Stimulated activated CD8-positive, alpha-beta memory T cell treated with anti-CD3 and anti-CD28 coated beads, Interleukin-7, amount 100 ng/mL, for 1 hour (primary cell): Measurements from ENCODE around the gene NFE2L3.
"Not testable (repeated sequence)": the region's sequence is repeated elsewhere in the genome, so short reads cannot be mapped to it uniquely, and the experiment has no call there.

Source experiments
- DNase-seq, 2 donors: peaks; one replicate each; pipeline ENCODE4 v3.0.0-alpha.2; 2020; ENCODE audit warnings: low read depth in 2 of 2

NFE2L3 gene

DNA sequence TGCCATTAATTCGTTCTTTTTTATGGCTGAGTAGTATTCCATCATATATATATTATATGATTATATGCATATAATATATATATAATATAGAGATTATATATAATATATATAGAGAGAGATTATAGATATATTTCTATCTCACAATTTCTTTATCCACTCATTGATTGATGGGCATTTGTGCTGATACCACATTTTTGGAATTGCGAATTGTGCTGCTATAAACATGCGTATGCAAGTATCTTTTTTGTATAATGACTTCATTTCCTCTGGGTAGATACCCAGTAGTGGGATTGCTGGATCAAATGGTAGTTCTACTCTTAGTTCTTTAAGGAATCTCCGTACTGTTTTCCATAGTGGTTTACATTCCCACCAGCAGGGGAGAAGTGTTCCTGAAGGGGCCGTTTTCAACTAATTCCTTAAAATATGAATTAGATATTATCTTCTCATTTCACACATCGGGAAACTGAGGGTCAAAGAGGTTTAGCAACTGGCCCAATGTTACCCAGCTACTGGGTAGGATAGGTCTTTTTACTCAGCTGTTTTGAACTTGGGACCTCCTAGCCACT is 16.5 kb downstream of the NFE2L3 start:
- DNase-seq = no peak

DNA sequence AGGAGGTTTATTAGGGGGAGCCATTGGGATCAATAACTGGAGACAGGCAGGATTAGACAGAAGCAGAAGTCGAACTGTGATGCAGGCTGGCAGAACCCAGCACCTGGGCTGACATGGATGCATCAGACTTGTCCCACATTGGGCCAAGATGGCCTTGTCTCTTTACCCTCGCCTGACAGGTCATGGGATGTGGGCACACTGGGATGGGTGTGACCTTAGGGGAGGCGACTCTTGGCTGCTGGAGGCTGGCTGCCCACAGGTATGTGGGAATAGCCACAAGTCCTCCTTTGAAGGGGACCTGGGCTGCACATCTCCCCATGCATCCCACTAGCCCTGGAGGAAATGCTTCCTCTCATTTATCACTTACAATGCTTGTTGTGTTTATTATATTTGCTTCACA is 17.3 kb downstream of the NFE2L3 start:
- DNase-seq = no peak

DNA sequence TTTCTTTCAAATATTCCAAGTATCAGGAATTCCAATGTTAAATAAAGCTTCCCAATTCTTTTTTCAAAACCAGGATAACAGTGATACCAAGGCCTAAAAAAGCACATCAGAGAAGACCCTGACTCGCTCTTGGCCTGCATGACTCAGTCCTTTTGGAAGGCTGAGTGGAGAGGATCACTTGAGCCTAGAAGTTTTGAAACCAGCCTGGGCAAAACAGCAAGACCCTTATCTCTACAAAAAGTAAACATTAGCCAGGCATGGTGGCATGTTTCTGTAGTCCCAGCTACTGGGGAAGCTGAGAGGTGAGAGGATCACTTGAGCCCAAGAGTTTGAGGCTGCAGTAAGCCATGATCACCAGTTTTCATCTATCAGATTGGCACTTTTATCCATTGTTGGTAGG is 18.7 kb downstream of the NFE2L3 start:
- DNase-seq = no peak

DNA sequence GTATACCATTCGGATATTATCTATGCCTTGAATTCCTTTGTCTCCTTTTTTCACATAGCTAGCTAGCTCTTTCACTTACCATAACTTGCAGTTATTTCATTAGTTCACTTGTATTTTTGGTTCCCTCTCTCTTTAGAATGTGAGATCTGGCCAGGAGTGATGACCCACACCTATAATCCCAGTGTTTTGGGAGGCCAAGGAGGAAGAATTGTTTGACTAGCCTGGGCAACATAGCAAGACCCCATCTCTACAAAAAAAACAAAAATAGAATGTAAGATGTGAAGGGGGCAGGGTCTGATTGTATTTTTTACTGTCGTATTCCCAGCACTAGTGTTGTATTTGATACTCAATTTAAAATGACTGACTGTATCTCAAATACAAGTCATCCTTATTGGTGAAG is 19.6 kb downstream of the NFE2L3 start:
- no peak for DNase-seq

DNA sequence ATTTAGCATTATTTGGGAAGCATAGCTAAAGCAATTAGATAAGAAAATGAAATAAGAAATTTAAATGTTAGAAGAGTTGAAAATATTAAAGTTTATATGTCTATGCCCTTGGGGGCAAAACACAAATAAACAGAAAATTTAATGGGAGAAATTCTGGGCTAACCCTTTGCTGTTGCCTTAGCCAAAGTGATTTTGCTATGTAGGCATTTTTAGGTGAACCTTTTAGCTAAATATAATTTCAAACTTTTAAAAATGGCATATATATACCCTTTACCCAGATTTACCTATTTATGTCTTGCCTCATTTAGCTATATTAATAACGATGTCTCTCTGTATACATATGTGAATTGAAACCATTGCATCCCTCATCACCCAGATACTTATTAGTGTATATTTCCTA is 20.1 kb downstream of the NFE2L3 start:
- no peak for DNase-seq

DNA sequence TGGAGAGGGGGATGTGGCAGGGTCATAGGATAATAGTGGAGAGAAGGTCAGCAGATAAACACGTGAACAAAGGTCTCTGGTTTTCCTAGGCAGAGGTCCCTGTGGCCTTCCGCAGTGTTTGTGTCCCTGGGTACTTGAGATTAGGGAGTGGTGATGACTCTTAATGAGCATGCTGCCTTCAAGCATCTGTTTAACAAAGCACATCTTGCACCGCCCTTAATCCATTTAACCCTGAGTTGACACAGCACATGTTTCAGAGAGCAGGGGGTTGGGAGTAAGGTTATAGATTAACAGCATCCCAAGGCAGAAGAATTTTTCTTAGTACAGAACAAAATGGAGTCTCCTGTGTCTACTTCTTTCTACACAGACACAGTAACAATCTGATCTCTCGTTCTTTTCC is 23.9 kb downstream of the NFE2L3 start:
- DNase-seq = not testable (repeated sequence)

DNA sequence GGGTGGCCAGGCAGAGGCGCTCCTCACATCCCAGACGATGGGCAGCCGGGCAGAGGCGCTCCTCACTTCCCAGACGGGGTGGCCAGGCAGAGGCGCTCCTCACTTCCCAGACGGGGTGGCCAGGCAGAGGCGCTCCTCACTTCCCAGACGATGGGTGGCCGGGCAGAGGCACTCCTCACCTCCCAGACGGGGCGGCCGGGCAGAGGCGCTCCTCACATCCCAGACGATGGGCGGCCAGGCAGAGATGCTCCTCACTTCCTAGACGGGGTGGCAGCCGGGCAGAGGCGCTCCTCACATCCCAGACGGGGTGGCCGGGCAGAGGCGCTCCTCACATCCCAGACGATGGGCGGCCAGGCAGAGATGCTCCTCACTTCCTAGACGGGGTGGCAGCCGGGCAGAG is 24.7 kb downstream of the NFE2L3 start:
- not testable (repeated sequence) for DNase-seq

DNA sequence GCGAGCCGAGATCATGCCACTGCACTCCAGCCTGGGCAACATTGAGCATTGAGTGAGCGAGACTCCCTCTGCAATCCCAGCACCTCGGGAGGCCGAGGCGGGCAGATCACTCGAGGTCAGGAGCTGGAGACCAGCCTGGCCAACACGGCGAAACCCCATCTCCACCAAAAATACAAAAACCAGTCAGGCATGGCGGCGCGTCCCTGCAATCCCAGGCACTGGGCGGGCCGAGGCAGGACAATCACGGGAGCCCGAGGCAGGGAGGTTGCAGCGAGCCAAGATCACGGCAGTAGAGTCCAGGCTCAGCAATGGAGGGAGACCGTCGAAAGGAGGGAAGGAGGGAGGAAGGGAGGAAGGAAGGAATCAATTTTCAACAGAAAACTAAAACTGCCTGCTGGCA is 25.3 kb downstream of the NFE2L3 start:
- DNase-seq = not testable (repeated sequence)

DNA sequence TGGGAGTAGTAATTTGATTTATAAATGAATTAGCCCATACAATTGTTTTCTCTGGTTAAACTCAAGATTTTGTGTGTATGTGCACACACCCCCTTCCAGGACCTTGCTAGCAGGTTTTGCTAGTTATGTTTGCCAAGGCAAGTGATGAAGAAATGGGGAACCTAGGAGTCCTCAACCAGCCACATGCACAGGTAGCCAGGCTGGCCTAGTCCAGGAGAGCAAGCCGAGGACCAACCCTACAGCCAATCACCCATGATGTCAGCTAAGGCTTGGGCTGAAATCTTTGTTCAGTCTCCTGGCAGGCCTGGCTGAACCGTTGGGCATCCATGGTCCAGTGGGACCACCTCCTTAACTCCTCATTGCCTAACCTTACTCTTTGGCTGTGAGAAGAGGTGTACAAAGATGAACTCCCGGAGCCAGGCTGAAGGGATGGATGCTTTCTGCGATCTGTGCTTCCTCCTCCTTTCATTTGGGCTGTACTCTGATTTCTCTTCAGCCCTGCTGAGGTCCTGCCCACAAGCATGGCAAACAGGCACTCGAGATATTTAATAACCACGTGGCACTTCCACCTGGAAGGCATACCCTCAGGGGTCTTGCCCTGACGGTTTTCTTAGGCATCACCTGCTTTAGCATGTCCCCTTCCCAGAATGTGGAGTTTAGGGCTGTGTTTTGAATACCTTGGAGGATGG is 26.4 kb downstream of the NFE2L3 start:
- no peak for DNase-seq

DNA sequence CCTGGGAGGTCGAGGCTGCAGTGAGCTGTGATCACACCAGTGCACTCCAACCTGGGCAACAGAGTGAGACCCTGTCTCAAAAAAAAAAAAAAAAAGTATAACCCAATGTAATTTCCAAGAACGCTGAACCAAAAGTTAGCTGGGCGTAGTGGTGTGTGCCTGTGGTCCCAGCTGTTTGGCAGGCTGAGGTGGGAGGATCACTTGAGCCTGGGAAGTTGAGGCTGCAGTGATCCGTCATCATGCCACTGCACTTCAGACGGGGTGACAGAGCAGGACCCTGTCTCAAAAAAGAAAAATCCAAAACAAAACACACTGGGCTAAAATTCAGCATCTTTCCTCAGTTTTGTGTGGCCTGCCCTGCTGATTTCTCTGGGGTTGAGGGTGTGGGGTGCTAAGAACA is 27.4 kb downstream of the NFE2L3 start:
- no peak for DNase-seq

DNA sequence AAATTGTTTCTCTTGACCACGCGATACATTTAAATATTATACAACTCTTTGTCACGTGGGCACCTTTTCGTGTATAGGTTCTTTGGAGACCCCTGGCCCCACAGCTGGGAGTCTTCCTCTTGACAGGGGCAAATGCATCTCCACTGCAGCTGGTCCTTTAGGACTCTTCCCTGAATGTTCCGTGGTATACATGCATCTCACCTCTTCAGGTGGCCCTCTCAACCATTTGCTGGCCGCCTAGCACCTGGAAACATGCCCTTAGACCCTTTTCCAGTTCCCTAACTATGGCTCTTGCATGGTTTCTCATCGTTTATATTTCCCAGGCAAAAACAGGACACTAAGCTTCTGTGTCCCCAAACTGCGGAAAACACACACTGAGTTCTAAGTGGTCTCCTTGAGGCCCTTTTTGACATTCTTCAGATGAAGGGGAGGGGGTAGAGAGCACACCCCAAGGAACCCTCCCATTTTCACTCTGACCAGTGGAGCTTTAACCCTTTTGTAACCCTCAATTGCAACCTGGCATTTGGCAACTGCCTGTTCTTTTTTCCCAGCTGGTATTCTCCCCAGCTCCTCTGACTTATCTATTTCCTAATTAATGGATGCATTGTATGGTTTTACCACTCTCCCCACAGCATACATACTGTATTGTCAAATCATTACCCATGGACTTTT is 28.0 kb downstream of the NFE2L3 start:
- DNase-seq = no peak

DNA sequence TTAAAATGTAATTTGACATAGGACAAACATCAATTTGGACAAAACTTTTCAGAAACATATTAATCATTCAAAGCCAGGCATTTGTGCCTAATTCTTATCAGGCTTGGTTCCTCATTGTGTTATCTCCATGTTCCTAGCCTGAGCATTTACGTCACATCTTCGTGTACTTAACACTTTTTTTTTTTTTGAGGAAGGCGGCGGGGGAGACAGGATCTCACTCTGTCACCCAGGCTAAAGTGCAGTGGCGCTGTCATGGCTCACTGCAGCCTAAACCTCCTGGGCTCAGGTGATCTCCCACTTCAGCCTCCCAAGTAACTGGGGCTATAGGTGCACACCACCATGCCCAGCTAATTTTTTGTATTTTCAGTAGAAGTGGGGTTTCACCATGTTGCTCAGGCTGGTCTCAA is 28.8 kb downstream of the NFE2L3 start:
- DNase-seq = no peak

DNA sequence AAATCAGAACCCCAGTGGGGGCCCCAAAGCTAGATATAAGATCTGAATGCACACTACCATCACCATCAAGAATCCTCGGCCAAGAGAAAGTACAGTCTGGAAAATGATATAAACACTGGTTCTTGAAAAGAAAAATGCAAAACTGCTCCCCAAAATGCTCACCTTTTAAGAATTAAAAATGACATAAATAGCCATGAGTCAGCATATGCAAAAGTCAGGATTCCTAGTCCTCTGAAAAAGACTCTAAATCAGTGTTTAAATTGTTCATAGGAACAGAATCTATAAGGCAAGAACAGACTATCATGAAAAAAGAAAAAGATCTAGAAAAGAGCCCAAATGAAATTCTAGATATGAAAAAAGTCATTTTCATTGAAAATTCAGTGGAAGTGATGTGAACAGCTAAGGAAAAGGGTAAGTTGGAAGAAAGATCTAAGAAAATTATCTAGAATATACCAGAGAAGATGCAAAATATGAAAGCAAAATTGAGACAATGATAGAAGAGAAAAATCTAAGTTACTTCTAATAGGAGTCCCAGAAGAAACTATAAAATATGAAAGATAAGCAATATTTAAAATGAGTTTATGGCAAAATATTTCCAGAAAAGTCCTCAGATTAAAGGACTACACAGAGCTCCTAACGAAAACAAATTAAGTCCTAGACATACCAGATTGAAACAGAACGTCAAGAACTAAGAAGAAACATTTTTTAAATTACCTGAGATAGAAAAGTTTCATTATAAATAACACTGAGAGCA is 29.7 kb downstream of the NFE2L3 start:
- no peak for DNase-seq

DNA sequence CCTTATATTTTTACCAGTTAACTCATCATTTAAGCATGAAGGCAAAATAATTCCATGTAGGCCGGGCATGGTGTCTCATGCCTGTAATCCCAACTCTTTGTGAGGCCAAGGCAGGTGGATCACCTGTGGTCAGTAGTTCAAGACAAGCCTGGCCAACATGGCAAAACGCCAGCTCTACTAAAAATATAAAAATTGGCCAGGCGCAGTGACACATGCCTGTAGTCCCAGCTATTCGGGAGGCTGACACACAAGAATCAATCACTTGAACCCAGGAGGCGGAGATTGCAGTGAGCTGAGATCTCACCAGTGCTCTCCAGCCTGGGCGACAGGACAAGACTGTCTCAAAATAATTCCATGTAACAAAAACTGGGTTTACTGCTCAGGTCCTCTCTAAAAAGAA is 30.3 kb downstream of the NFE2L3 start:
- DNase-seq = no peak

DNA sequence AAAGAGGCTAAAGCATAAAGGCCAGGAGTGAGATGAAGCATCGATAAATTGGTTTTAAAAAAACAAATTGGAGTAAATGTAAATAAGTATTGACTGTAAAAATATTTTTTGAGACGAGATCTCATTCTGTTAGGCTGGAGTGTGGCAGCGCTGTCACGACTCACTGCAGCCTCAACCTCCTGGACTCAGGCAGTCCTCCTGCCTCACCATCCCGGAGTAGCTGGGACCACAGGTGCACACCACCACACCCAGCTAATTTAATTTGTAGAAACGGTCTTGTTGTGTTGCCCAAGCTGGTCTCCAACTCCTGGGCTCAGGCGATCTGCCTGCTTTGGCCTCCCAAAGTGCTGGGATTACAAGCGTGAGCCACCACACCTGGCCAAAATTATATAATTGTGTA is 30.7 kb downstream of the NFE2L3 start:
- no peak for DNase-seq

DNA sequence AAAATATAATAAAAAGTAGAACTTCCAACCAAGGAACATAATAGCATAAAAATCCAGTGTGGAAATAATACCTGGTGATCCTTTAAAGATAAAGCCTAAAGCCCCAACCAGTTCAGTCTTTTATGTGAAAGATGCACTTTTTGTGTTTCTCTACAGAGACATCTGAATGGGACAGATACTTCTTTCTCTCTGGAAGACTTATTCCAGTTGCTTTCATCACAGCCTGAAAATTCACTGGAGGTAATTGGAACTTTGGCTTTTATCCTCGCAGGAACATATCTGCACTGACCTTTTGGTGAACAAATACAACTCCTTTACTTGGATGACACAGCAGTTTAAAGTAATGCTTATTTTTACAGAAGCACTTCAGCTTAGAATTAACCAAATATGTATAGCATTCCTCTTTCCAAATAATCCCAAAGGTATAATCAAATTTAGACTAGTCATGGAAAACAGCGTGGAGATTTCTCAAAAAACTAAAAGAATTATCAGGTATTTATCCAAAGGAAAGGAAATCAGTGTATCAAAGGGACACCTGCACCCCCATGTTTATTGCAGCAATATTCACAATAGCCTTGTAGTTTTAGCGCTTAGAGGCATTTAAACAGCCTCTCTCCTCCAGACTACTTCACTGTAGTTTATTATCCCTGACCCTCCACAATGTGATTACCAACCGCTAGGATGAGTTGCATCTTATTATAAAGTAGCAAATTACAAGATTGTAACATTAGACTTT is 31.7 kb downstream of the NFE2L3 start:
- no peak for DNase-seq

DNA sequence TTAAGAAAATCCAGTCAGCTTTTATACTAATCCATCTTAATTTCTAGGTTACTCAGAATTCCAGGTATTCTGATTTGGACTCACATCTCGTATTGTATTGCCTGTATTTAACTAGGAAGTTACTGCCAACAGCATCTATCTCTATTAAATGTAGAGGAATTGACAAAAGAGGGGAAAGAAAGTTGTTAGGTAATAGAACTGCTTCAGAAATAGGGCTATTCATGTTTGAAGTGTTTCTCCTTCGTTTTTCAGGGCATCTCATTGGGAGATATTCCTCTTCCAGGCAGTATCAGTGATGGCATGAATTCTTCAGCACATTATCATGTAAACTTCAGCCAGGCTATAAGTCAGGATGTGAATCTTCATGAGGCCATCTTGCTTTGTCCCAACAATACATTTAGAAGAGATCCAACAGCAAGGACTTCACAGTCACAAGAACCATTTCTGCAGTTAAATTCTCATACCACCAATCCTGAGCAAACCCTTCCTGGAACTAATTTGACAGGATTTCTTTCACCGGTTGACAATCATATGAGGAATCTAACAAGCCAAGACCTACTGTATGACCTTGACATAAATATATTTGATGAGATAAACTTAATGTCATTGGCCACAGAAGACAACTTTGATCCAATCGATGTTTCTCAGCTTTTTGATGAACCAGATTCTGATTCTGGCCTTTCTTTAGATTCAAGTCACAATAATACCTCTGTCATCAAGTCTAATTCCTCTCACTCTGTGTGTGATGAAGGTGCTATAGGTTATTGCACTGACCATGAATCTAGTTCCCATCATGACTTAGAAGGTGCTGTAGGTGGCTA is 32.5 kb downstream of the NFE2L3 start:
- not testable (repeated sequence) for DNase-seq

DNA sequence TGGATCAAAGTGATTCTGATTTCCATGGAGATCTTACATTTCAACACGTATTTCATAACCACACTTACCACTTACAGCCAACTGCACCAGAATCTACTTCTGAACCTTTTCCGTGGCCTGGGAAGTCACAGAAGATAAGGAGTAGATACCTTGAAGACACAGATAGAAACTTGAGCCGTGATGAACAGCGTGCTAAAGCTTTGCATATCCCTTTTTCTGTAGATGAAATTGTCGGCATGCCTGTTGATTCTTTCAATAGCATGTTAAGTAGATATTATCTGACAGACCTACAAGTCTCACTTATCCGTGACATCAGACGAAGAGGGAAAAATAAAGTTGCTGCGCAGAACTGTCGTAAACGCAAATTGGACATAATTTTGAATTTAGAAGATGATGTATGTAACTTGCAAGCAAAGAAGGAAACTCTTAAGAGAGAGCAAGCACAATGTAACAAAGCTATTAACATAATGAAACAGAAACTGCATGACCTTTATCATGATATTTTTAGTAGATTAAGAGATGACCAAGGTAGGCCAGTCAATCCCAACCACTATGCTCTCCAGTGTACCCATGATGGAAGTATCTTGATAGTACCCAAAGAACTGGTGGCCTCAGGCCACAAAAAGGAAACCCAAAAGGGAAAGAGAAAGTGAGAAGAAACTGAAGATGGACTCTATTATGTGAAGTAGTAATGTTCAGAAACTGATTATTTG is 33.3 kb downstream of the NFE2L3 start:
- no peak for DNase-seq

DNA sequence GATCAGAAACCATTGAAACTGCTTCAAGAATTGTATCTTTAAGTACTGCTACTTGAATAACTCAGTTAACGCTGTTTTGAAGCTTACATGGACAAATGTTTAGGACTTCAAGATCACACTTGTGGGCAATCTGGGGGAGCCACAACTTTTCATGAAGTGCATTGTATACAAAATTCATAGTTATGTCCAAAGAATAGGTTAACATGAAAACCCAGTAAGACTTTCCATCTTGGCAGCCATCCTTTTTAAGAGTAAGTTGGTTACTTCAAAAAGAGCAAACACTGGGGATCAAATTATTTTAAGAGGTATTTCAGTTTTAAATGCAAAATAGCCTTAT is 33.8 kb downstream of the NFE2L3 start:
- DNase-seq = no peak
